ENCODE data around the gene SCO1. TPM values are rescaled to one million over a fixed set of nuclear protein-coding genes. Genes with fewer than 3 reads are reported as not detected.
"Not testable (repeated sequence)": the region's sequence is repeated elsewhere in the genome, so short reads cannot be mapped to it uniquely, and the experiment has no call there.

Gene SCO1
- total and polyA plus RNA-seq, 2 donors: 11.4 to 23.1 TPM

- whole genome bisulfite sequencing: 98% methylated on average over 5 of the region's 5 CpGs
- no peak overlapping the region for H3K4me3 ChIP-seq (ENCODE audit: low read length in 2 of 2)
- H3K36me3 ChIP-seq (ENCODE audit: control insufficient read depth in 2 of 2, insufficient read depth in 2 of 2, low read length in 1 of 2): peaks cover 30 to 43% of the 10 kb centered on the region in 2 donors
- H3K9me3 ChIP-seq (ENCODE audit: control insufficient read depth in 2 of 2, insufficient read depth in 1 of 2, low read length in 1 of 2): no peaks in the 10 kb centered on the region
- peaks cover 0 to 4% of the 10 kb centered on the region in 2 donors for H3K4me1 ChIP-seq (ENCODE audit: control insufficient read depth in 2 of 2, insufficient read depth in 2 of 2, low read length in 2 of 2)
- DNase-seq (ENCODE audit: low read depth in 6 of 9, low spot score in 9 of 9): no peak
- no peaks in the 10 kb centered on the region for H3K27me3 ChIP-seq (ENCODE audit: control insufficient read depth in 2 of 2, insufficient read depth in 1 of 2, low read length in 1 of 2)
- no peak overlapping the region for H3K27ac ChIP-seq (ENCODE audit: low read depth in 1 of 2, low read length in 1 of 2)
Observed at GRCh38 chr17:10705727-10706126, 8.4 kb upstream of the SCO1 start.

GRCh38 chr17:10702574-10702973, 5.2 kb upstream of the SCO1 start:
- 46% methylated on average over 2 of the region's 2 CpGs for WGBS

GRCh38 chr17:10699856-10700255, 2.5 kb upstream of the SCO1 start:
- WGBS: 7% methylated on average over 1 of the region's 1 CpG
- Histone ChIP-seq H3K4me1 (ENCODE audit: control insufficient read depth in 2 of 2, insufficient read depth in 2 of 2, low read length in 2 of 2) (peaks cover 11 to 18% of the 10 kb centered on the region in 2 donors), H3K27ac (ENCODE audit: low read depth in 1 of 2, low read length in 1 of 2) (peak overlapping the region; percentile 71 to 82)

More at GRCh38 chr17:10702574-10702973, 5.2 kb upstream of the SCO1 start:
- H3K27ac ChIP-seq (ENCODE audit: low read depth in 1 of 2, low read length in 1 of 2): no peak overlapping the region
- H3K27me3 ChIP-seq (ENCODE audit: control insufficient read depth in 2 of 2, insufficient read depth in 1 of 2, low read length in 1 of 2): no peaks in the 10 kb centered on the region
- H3K9me3 ChIP-seq (ENCODE audit: control insufficient read depth in 2 of 2, insufficient read depth in 1 of 2, low read length in 1 of 2): no peaks in the 10 kb centered on the region
- no peak for DNase-seq (ENCODE audit: low read depth in 6 of 9, low spot score in 9 of 9)
- H3K4me1 ChIP-seq (ENCODE audit: control insufficient read depth in 2 of 2, insufficient read depth in 2 of 2, low read length in 2 of 2): peaks cover 6 to 15% of the 10 kb centered on the region in 2 donors
- H3K4me3 ChIP-seq (ENCODE audit: low read length in 2 of 2): no peak overlapping the region
- peaks cover 9 to 25% of the 10 kb centered on the region in 2 donors for H3K36me3 ChIP-seq (ENCODE audit: control insufficient read depth in 2 of 2, insufficient read depth in 2 of 2, low read length in 1 of 2)

GRCh38 chr17:10698096-10698818, 924 bp upstream of the SCO1 start:
- peak in 2 of 9 donors; percentile 8 to 33 for DNase-seq (ENCODE audit: low read depth in 6 of 9, low spot score in 9 of 9)
- H3K4me1 ChIP-seq (ENCODE audit: control insufficient read depth in 2 of 2, insufficient read depth in 2 of 2, low read length in 2 of 2): peaks cover 11 to 18% of the 10 kb centered on the region in 2 donors
- H3K9me3 ChIP-seq (ENCODE audit: control insufficient read depth in 2 of 2, insufficient read depth in 1 of 2, low read length in 1 of 2): no peaks in the 10 kb centered on the region
- peak overlapping the region; percentile 75 to 82 for H3K27ac ChIP-seq (ENCODE audit: low read depth in 1 of 2, low read length in 1 of 2)
- H3K36me3 ChIP-seq (ENCODE audit: control insufficient read depth in 2 of 2, insufficient read depth in 2 of 2, low read length in 1 of 2): peaks cover 11 to 15% of the 10 kb centered on the region in 2 donors
- WGBS: 19% methylated on average over 18 of the region's 18 CpGs
- H3K27me3 ChIP-seq (ENCODE audit: control insufficient read depth in 2 of 2, insufficient read depth in 1 of 2, low read length in 1 of 2): no peaks in the 10 kb centered on the region
- H3K4me3 ChIP-seq (ENCODE audit: low read length in 2 of 2): peak overlapping the region; percentile 88 to 96

More at GRCh38 chr17:10699856-10700255, 2.5 kb upstream of the SCO1 start:
- peak in 6 of 9 donors; percentile 8 to 75 (median 44) for DNase-seq (ENCODE audit: low read depth in 6 of 9, low spot score in 9 of 9)
- Histone ChIP-seq H3K36me3 (ENCODE audit: control insufficient read depth in 2 of 2, insufficient read depth in 2 of 2, low read length in 1 of 2) (peaks cover 4 to 8% of the 10 kb centered on the region in 2 donors), H3K9me3 (ENCODE audit: control insufficient read depth in 2 of 2, insufficient read depth in 1 of 2, low read length in 1 of 2) (no peaks in the 10 kb centered on the region), H3K27me3 (ENCODE audit: control insufficient read depth in 2 of 2, insufficient read depth in 1 of 2, low read length in 1 of 2) (no peaks in the 10 kb centered on the region), H3K4me3 (ENCODE audit: low read length in 2 of 2) (peak overlapping the region in 1 of 2 donors; percentile 33)

- Histone ChIP-seq H3K4me1 (ENCODE audit: control insufficient read depth in 2 of 2, insufficient read depth in 2 of 2, low read length in 2 of 2) (peaks cover 8 to 18% of the 10 kb centered on the region in 2 donors), H3K36me3 (ENCODE audit: control insufficient read depth in 2 of 2, insufficient read depth in 2 of 2, low read length in 1 of 2) (peaks cover 24 to 35% of the 10 kb centered on the region in 2 donors)
- not testable (repeated sequence) for H3K27ac ChIP-seq (ENCODE audit: low read depth in 1 of 2, low read length in 1 of 2); H3K9me3 ChIP-seq (ENCODE audit: control insufficient read depth in 2 of 2, insufficient read depth in 1 of 2, low read length in 1 of 2); H3K27me3 ChIP-seq (ENCODE audit: control insufficient read depth in 2 of 2, insufficient read depth in 1 of 2, low read length in 1 of 2); DNase-seq (ENCODE audit: low read depth in 6 of 9, low spot score in 9 of 9); H3K4me3 ChIP-seq (ENCODE audit: low read length in 2 of 2)
- WGBS: 95% methylated on average over 17 of the region's 17 CpGs
Observed at GRCh38 chr17:10695875-10696407, 1.4 kb downstream of the SCO1 start.

GRCh38 chr17:10687499-10687898, 9.8 kb downstream of the SCO1 start:
- Histone ChIP-seq H3K4me1 (ENCODE audit: control insufficient read depth in 2 of 2, insufficient read depth in 2 of 2, low read length in 2 of 2) (no peaks in the 10 kb centered on the region), H3K4me3 (ENCODE audit: low read length in 2 of 2) (no peak overlapping the region), H3K27ac (ENCODE audit: low read depth in 1 of 2, low read length in 1 of 2) (no peak overlapping the region), H3K27me3 (ENCODE audit: control insufficient read depth in 2 of 2, insufficient read depth in 1 of 2, low read length in 1 of 2) (no peaks in the 10 kb centered on the region), H3K36me3 (ENCODE audit: control insufficient read depth in 2 of 2, insufficient read depth in 2 of 2, low read length in 1 of 2) (peaks cover 24 to 33% of the 10 kb centered on the region in 2 donors), H3K9me3 (ENCODE audit: control insufficient read depth in 2 of 2, insufficient read depth in 1 of 2, low read length in 1 of 2) (no peaks in the 10 kb centered on the region)
- 96% methylated on average over 2 of the region's 2 CpGs for WGBS
- DNase-seq (ENCODE audit: low read depth in 6 of 9, low spot score in 9 of 9): no peak

GRCh38 chr17:10683853-10684252, 13.5 kb downstream of the SCO1 start:
- no peaks in the 10 kb centered on the region for H3K4me1 ChIP-seq (ENCODE audit: control insufficient read depth in 2 of 2, insufficient read depth in 2 of 2, low read length in 2 of 2)
- H3K36me3 ChIP-seq (ENCODE audit: control insufficient read depth in 2 of 2, insufficient read depth in 2 of 2, low read length in 1 of 2): peaks cover 24 to 42% of the 10 kb centered on the region in 2 donors
- no peaks in the 10 kb centered on the region for H3K9me3 ChIP-seq (ENCODE audit: control insufficient read depth in 2 of 2, insufficient read depth in 1 of 2, low read length in 1 of 2)
- no peak overlapping the region for H3K27ac ChIP-seq (ENCODE audit: low read depth in 1 of 2, low read length in 1 of 2)
- DNase-seq (ENCODE audit: low read depth in 6 of 9, low spot score in 9 of 9): peak in 1 of 9 donors; percentile 26
- no peak overlapping the region for H3K4me3 ChIP-seq (ENCODE audit: low read length in 2 of 2)
- 71% methylated on average over 2 of the region's 2 CpGs for whole genome bisulfite sequencing
- no peaks in the 10 kb centered on the region for H3K27me3 ChIP-seq (ENCODE audit: control insufficient read depth in 2 of 2, insufficient read depth in 1 of 2, low read length in 1 of 2)

GRCh38 chr17:10681866-10682446, 15.4 kb downstream of the SCO1 start:
- peaks cover 24 to 42% of the 10 kb centered on the region in 2 donors for H3K36me3 ChIP-seq (ENCODE audit: control insufficient read depth in 2 of 2, insufficient read depth in 2 of 2, low read length in 1 of 2)
- no peak for DNase-seq (ENCODE audit: low read depth in 6 of 9, low spot score in 9 of 9)
- no peak overlapping the region for H3K4me3 ChIP-seq (ENCODE audit: low read length in 2 of 2)
- H3K9me3 ChIP-seq (ENCODE audit: control insufficient read depth in 2 of 2, insufficient read depth in 1 of 2, low read length in 1 of 2): no peaks in the 10 kb centered on the region
- no peaks in the 10 kb centered on the region for H3K4me1 ChIP-seq (ENCODE audit: control insufficient read depth in 2 of 2, insufficient read depth in 2 of 2, low read length in 2 of 2)
- H3K27me3 ChIP-seq (ENCODE audit: control insufficient read depth in 2 of 2, insufficient read depth in 1 of 2, low read length in 1 of 2): no peaks in the 10 kb centered on the region
- no peak overlapping the region for H3K27ac ChIP-seq (ENCODE audit: low read depth in 1 of 2, low read length in 1 of 2)
- 96% methylated on average over 7 of the region's 7 CpGs for WGBS

- Histone ChIP-seq H3K36me3 (ENCODE audit: control insufficient read depth in 2 of 2, insufficient read depth in 2 of 2, low read length in 1 of 2) (peaks cover 3 to 4% of the 10 kb centered on the region in 2 donors), H3K9me3 (ENCODE audit: control insufficient read depth in 2 of 2, insufficient read depth in 1 of 2, low read length in 1 of 2) (no peaks in the 10 kb centered on the region), H3K27ac (ENCODE audit: low read depth in 1 of 2, low read length in 1 of 2) (no peak overlapping the region), H3K4me1 (ENCODE audit: control insufficient read depth in 2 of 2, insufficient read depth in 2 of 2, low read length in 2 of 2) (no peaks in the 10 kb centered on the region), H3K27me3 (ENCODE audit: control insufficient read depth in 2 of 2, insufficient read depth in 1 of 2, low read length in 1 of 2) (no peaks in the 10 kb centered on the region), H3K4me3 (ENCODE audit: low read length in 2 of 2) (no peak overlapping the region)
- 98% methylated on average over 4 of the region's 4 CpGs for WGBS
- DNase-seq (ENCODE audit: low read depth in 6 of 9, low spot score in 9 of 9): no peak
Observed at GRCh38 chr17:10674704-10675103, 22.6 kb downstream of the SCO1 start.

All from thymus (tissue), 11 donors.